GM19397 (cell line): ENCODE data around the gene RAI2.

Source experiments
- ATAC-seq: cut with Tn5 transposase; IDR thresholded peaks from one replicate; pipeline ENCODE4 v1.9.1; 2021; ENCODE audit warnings: mild to moderate bottlenecking, moderate library complexity; ENCODE audit not compliant: unreplicated experiment

Gene RAI2

GRCh38 chrX:17830211-17830610, 30.9 kb downstream of the RAI2 start:
- no peak for ATAC-seq

GRCh38 chrX:17829566-17829965, 31.5 kb downstream of the RAI2 start:
- no peak for ATAC-seq

- no peak for ATAC-seq
These were observed 32.9 kb downstream of the RAI2 start for GRCh38 chrX:17828171-17828570.

GRCh38 chrX:17826609-17827496, 34.2 kb downstream of the RAI2 start:
- ATAC-seq: no peak

GRCh38 chrX:17824980-17825379, 36.1 kb downstream of the RAI2 start:
- ATAC-seq: no peak

- ATAC-seq: no peak
These were observed 38.7 kb downstream of the RAI2 start for GRCh38 chrX:17822351-17822750.

- no peak for ATAC-seq
These were observed 41.0 kb downstream of the RAI2 start for GRCh38 chrX:17820100-17820499.

- no peak for ATAC-seq
These were observed 42.4 kb downstream of the RAI2 start for GRCh38 chrX:17818726-17819125.

GRCh38 chrX:17817251-17817650, 43.8 kb downstream of the RAI2 start:
- no peak for ATAC-seq

GRCh38 chrX:17814557-17814956, 46.5 kb downstream of the RAI2 start:
- no peak for ATAC-seq

GRCh38 chrX:17814059-17814458, 47.0 kb downstream of the RAI2 start:
- no peak for ATAC-seq

- ATAC-seq: no peak
These were observed 47.8 kb downstream of the RAI2 start for GRCh38 chrX:17813277-17813676.

- ATAC-seq: no peak
These were observed 48.3 kb downstream of the RAI2 start for GRCh38 chrX:17812763-17813162.

- ATAC-seq: no peak
These were observed 51.1 kb downstream of the RAI2 start for GRCh38 chrX:17809984-17810383.

GRCh38 chrX:17809273-17809672, 51.8 kb downstream of the RAI2 start:
- no peak for ATAC-seq

- no peak for ATAC-seq
These were observed 56.0 kb downstream of the RAI2 start for GRCh38 chrX:17805120-17805519.

GRCh38 chrX:17803449-17803848, 57.6 kb downstream of the RAI2 start:
- ATAC-seq: no peak

GRCh38 chrX:17802756-17803155, 58.3 kb downstream of the RAI2 start:
- ATAC-seq: no peak

- no peak for ATAC-seq
These were observed 59.7 kb downstream of the RAI2 start for GRCh38 chrX:17801431-17801830.

GRCh38 chrX:17798921-17799320, 62.2 kb downstream of the RAI2 start:
- no peak for ATAC-seq

- ATAC-seq: no peak
These were observed 68.3 kb downstream of the RAI2 start for GRCh38 chrX:17792826-17793225.

GRCh38 chrX:17788956-17789562, 72.0 kb downstream of the RAI2 start:
- no peak for ATAC-seq
